Activated naive CD4-positive, alpha-beta T cell treated with anti-CD3 and anti-CD28 coated beads for 36 hours (primary cell): ENCODE measurements around the gene DUSP22. TPM values are rescaled to one million over a fixed set of nuclear protein-coding genes. Genes with fewer than 3 reads are reported as not detected.

Experiments used
- CTCF ChIA-PET: fragments of 350-600 bp; sonication (Branson Sonifier 250); formaldehyde crosslinking; loops from one replicate; lab custom pipeline; 2021; ENCODE audit warnings: antibody characterized with exemption; lab: Charles Lee
- DNase-seq: peaks from one replicate; pipeline ENCODE4 v3.0.0-alpha.2; 2020
- H3K27ac Mint-ChIP-seq: one replicate; pipeline ENCODE4 v1.8.0; 2021; ENCODE audit warnings: mild to moderate bottlenecking, mixed read lengths
- H3K27me3 Mint-ChIP-seq: one replicate; pipeline ENCODE4 v1.8.0; 2021; ENCODE audit warnings: low read depth, mixed read lengths
- H3K36me3 Mint-ChIP-seq: one replicate; pipeline ENCODE4 v1.8.0; 2021; ENCODE audit warnings: low read depth, mixed read lengths
- H3K4me1 Mint-ChIP-seq: one replicate; pipeline ENCODE4 v1.8.0; 2021; ENCODE audit warnings: low read depth, mixed read lengths
- H3K4me3 Mint-ChIP-seq: one replicate; pipeline ENCODE4 v1.8.0; 2021; ENCODE audit warnings: mild to moderate bottlenecking, moderate library complexity, mixed read lengths
- H3K9me3 Mint-ChIP-seq: one replicate; pipeline ENCODE4 v1.8.0; 2021; ENCODE audit warnings: mixed read lengths
- intact Hi-C: fragments of 100-400 bp; cut with micrococcal nuclease; formaldehyde crosslinking; loops from one replicate; pipeline ENCODE4 v1.15.1; 2023
- total RNA-seq, 2 experiments: library from RNA; stranded (reverse); gene quantifications; one replicate each; pipeline ENCODE4 v1.2.3, GENCODE V29; 2021

The DUSP22 gene
- total RNA-seq, 2 experiments from 2014 or later, result 44.6 to 46.9 TPM

DNA sequence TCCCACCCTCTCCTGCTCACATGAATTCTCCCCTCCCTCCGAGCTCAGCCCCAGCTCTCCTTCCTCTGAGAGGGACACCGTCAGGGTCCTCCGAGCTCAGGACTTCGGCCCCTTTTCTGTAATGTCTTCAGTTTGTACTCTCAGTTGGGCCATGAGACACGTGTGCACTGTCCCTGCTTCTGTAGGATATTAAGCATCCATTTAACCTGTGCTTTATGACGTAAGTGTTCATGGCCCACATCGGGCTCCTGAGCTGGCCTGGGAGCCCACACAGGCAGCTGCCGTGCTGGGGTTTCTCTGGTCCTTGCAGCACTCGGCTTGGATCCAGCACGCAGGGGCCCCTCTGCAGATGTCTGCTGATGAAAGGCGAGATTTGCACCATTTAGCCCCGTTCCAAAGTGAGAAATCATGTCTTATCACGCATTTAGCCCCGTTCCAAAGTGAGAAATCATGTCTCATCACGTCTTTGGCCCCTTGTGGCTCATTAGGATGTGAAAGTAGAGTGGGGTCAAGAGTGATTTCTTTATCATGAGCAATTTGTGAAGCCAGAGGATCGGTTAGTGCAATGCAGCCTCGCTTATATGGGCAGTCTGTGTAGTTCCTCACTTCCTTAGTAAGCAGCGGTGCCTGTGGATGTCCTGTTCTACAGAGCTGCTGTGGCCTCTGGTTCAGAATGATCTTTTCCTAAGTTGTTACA is 25.3 kb downstream of the DUSP22 start:
- Mint-ChIP-seq H3K36me3 (peaks cover 9% of the 10 kb centered on the region), H3K9me3 (no peaks in the 10 kb centered on the region), H3K27me3 (no peaks in the 10 kb centered on the region), H3K4me3 (no peak overlapping the region), H3K27ac (no peak overlapping the region), H3K4me1 (peaks cover 29% of the 10 kb centered on the region)
- CTCF ChIA-PET, result interaction anchor here (0.9 to 1.1 kb wide), 3 partner anchors 10 to 129 kb away, joined by 3 to 4 read pairs (median 3); no protein-coding TSS in a partner anchor
- DNase-seq, result no peak
- intact Hi-C loops, result loop anchor here (2.0 kb wide), 1 partner anchor 25 kb away; the partner anchor contains the start of gene DUSP22

DNA sequence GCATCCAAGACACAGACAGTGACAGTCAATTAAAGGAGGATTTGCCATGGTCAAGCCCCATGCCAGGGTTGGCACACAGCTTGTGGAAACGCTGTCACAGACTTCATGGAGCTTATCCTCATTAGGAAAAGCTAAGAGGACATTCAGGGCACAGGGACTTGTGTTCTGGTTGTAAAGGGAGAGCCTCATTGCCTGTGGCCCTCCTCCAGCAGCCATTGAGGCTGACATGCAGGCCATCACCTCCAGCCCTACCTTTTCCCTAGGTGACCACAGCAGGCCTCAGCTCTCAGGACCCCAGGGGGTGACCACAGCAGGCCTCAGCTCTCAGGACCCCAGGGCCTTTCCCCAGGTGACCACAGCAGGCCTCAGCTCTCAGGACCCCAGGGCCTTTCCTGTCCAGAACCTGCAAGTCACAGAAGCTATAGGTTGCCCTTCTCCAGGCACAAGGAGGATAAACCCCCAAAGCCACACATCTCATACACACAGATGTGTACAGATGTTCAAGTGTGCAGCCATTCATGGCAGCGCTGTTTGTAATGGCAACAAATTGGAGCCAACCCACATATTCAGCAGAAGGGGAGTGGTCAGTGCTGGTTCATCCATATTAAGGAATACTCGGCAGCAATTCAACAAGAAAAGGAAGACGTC is 26.1 kb downstream of the DUSP22 start:
- Mint-ChIP-seq H3K36me3 (peaks cover 6% of the 10 kb centered on the region), H3K27me3 (no peaks in the 10 kb centered on the region), H3K4me1 (peaks cover 26% of the 10 kb centered on the region), H3K4me3 (no peak overlapping the region), H3K27ac (no peak overlapping the region), H3K9me3 (no peaks in the 10 kb centered on the region)
- CTCF ChIA-PET, result interaction anchor here (1.0 kb wide), 1 partner anchor 16 kb away, joined by 3 read pairs; no protein-coding TSS in a partner anchor
- no peak for DNase-seq
- intact Hi-C loops, result no loop called here

DNA sequence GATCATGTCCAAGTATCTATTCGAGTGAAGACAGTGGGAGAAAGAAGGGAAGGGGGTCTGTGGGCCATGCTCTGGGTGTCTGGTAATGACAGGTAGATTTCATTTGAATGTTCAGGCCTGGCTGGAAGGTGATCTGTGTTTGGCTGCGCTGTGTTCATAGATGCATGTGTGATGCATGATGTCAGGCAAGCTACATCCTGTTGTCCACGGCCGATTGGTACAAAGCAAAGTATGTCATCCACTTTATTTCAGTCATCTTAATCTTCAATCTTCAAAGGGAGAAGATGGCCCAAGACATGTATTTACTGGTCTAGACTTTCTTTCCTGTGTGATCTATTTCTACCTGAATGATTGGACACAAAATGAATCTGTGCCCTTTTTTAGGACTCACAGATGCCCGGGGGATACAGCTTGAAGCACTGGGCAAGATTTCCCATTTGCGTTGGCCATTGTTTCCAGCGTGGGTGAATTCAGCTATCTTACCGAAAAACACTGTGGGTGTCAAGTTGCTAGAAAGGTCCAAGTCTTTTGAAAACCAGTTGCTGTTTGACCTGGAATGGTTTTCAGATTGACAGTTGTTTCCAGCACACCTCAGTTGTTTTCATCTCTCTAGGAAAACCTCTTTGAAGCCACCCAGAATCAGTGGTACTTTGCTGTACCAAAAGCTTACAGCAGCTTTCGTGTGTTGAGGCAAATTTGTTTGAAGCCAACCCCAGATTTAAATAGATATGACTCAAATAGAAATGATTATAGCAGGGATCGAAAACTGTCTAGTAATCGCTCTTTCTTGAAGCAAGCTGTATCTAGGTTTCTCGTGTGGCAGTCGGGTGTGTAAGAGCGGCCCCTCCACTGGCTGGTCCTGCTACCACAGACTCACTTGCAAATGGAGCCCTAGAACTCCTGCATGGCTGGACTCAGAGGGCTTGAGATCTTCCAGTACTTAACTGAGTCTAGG is 27.2 kb downstream of the DUSP22 start:
- Mint-ChIP-seq H3K27ac (no peak overlapping the region), H3K4me3 (no peak overlapping the region), H3K4me1 (peaks cover 26% of the 10 kb centered on the region), H3K9me3 (no peaks in the 10 kb centered on the region), H3K27me3 (no peaks in the 10 kb centered on the region), H3K36me3 (peaks cover 6% of the 10 kb centered on the region)
- no peak for DNase-seq
- CTCF ChIA-PET, result no interaction called here
- intact Hi-C loops, result no loop called here

DNA sequence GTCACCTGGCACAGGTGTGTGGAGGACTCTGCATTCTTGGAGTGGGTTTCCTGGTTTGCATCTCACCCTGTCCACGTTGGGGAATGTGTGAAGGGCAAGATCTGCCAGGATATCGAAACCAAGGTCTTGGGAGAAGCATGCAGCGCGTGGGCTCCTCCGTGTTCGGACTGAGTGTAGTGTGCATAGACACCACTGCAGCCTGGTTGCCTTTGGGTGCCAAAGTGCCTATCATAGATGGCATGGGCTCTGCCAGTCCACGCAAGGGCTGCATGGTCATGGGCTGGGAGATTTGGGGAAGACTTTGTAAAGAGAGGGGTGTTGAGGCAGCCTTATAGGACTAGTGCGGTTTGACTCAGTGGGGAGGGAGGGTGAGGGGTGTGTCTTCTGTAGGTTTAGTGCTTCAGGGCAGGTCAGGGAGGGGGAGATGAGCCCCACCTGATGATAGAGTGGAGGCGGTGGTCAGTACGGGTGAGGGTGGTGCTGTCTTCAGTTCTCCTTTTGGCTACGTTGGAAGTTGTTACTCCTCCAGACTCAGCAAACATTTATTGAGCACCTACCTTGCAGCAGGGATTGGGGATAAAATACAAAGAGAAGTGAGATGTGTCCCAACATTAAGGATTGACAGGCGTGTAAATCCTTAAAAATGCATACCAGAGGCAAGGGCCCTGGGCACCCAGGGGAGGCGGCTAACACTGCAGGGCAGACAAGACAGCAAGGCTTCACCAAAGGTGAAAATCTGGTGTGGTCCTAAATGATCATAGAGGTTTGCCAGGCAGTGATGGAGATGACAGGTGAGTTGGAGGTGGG is 28.3 kb downstream of the DUSP22 start:
- no peaks in the 10 kb centered on the region for H3K27me3 Mint-ChIP-seq
- intact Hi-C loops, result no loop called here
- no peak for DNase-seq
- CTCF ChIA-PET, result interaction anchor here (1.0 kb wide), 1 partner anchor 132 kb away, joined by 3 read pairs; no protein-coding TSS in a partner anchor
- H3K4me3 Mint-ChIP-seq, result no peak overlapping the region
- H3K36me3 Mint-ChIP-seq, result peaks cover 5% of the 10 kb centered on the region
- peaks cover 24% of the 10 kb centered on the region for H3K4me1 Mint-ChIP-seq
- no peak overlapping the region for H3K27ac Mint-ChIP-seq
- H3K9me3 Mint-ChIP-seq, result no peaks in the 10 kb centered on the region

DNA sequence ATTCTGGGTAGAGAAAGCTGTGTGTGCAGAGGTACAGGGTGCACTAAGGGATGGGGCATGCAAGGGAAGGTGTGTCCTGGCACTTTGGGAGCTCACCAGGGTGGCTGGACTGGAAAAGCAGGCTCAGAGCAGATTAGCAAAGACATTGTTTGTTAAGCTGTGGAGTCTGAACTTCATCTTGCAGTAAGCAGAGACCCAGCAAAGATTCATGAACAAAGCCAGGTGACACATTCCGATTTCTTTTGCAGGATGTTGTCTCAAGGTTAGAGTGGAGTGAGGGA is 28.8 kb downstream of the DUSP22 start:
- intact Hi-C loops, result no loop called here
- Mint-ChIP-seq H3K4me1 (peaks cover 19% of the 10 kb centered on the region), H3K4me3 (no peak overlapping the region), H3K36me3 (peaks cover 4% of the 10 kb centered on the region), H3K27me3 (no peaks in the 10 kb centered on the region), H3K27ac (no peak overlapping the region), H3K9me3 (no peaks in the 10 kb centered on the region)
- CTCF ChIA-PET, result interaction anchor here (1.0 kb wide), 1 partner anchor 133 kb away, joined by 3 read pairs; no protein-coding TSS in a partner anchor
- DNase-seq, result no peak

DNA sequence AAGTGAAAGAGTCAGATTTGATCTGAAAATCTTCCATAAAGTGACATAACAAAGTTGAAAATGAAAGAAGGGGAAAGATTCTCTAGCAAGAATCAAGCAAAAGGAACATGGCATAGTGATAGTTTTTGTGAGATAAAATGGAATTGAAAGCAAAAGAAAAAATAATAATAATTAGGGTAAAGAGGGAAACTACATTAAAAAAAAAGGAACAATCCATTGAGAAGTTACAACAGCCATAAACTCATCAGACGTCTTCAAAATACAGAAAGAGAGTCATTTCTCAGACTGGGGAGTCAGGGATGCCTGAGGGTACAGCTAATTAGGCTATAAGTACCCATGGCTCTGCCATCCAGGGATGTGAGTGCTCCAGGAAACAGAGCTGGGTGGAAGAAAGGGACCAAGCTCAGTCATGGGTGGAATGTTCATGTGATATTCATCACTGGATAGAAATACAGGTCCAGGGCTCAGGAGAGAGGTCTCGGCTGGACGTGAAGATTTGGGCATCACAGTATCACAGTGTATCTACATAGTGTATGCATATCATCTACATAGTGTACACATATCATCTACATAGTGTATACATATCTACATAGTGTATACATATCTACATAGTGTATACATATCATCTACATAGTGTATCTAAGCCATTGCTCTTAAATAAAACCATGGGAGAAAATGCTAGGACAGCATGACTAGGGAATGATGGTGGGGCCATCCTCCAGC is 29.4 kb downstream of the DUSP22 start:
- intact Hi-C loops, result no loop called here

DNA sequence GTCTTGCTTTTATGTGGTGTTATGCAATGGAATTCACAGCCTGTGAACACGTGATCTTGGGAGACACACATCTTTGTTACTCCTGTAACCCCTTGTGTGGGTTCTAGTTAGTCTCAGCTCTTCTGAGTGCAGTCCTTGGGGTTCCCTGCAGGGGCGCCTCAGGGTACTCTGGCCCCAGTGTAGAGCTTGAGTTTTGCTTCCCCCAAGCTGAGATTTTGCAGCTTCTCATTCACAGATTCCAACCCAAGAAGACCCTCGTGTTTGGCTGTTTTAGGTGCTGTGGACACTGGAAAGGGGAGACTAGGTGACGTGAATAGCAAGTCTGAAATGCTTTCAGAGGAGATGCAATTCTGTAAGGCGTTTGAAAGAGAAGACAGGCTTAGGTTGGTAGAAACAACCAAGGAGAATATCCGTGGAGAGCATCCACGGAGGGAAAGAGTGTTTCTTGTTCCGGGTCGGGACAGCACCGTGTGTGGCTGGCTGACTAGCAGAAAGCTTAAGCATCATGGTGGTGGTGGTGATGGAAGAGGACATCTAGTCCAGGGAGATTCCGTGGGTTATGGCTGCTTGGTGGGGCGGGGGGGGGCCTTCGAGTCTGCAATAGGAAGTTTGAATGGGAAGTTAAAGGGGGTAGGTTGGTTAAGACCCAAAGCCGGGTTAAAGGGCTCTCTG is 30.1 kb downstream of the DUSP22 start:
- no peak for DNase-seq
- Mint-ChIP-seq H3K27ac (no peak overlapping the region), H3K36me3 (peaks cover 6% of the 10 kb centered on the region), H3K27me3 (no peaks in the 10 kb centered on the region), H3K4me3 (no peak overlapping the region), H3K4me1 (peaks cover 6% of the 10 kb centered on the region), H3K9me3 (no peaks in the 10 kb centered on the region)
- CTCF ChIA-PET, result interaction anchor here (0.6 to 1.2 kb wide), 4 partner anchors 13 to 231 kb away, joined by 3 to 6 read pairs (median 5); no protein-coding TSS in a partner anchor
- intact Hi-C loops, result no loop called here

More for the DNA sequence above, 29.4 kb downstream of the DUSP22 start:
- Mint-ChIP-seq H3K36me3 (peaks cover 6% of the 10 kb centered on the region), H3K9me3 (no peaks in the 10 kb centered on the region), H3K4me3 (no peak overlapping the region), H3K27me3 (no peaks in the 10 kb centered on the region), H3K27ac (no peak overlapping the region), H3K4me1 (peaks cover 13% of the 10 kb centered on the region)
- no peak for DNase-seq
- CTCF ChIA-PET, result interaction anchor here (0.6 to 1.2 kb wide), 4 partner anchors 13 to 232 kb away, joined by 3 to 5 read pairs (median 4); no protein-coding TSS in a partner anchor

DNA sequence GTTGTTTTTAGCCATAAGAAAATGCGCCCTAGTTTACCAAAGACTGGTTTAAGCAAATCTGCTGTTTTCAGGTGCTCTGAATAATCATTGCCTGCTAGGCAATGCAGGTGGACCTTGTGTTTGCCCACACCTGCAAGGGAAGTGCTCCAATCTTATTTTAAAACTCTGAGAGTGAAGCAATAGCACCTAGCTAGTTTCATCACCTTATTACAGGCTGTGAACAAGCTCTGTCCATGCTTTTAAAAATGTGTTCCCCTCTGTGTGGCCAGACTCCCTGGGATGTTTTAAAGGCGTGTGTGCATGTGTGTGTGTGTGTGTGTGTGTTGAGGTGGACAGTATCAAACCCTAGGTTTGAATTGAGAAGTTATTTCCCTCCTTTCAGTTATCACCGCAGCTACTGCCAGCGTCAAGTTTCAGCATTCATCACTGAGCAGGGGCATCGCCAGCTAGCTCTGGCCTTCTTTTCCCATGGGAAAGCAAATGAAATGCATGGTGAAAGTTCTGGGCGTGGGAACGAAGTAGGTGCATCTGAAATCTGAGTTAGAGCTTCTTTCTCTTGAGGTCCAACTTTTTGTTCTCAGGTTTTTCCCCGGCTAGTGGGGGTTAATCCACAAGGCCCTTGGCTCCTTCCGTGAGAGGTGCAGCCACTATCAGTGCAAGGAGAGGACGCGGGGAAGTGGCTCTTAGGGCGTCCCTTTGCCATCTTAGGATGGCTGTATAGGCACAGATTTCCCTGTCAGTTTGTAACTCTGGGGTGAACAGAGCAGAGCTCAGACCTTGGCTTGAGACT is 30.8 kb downstream of the DUSP22 start:
- Mint-ChIP-seq H3K36me3 (peaks cover 6% of the 10 kb centered on the region), H3K27me3 (no peaks in the 10 kb centered on the region), H3K27ac (no peak overlapping the region), H3K4me3 (no peak overlapping the region), H3K4me1 (no peaks in the 10 kb centered on the region), H3K9me3 (no peaks in the 10 kb centered on the region)
- no peak for DNase-seq
- intact Hi-C loops, result no loop called here
- CTCF ChIA-PET, result interaction anchor here (1.0 to 1.2 kb wide), 2 partner anchors 14 to 134 kb away, joined by 3 to 6 read pairs; no protein-coding TSS in a partner anchor

DNA sequence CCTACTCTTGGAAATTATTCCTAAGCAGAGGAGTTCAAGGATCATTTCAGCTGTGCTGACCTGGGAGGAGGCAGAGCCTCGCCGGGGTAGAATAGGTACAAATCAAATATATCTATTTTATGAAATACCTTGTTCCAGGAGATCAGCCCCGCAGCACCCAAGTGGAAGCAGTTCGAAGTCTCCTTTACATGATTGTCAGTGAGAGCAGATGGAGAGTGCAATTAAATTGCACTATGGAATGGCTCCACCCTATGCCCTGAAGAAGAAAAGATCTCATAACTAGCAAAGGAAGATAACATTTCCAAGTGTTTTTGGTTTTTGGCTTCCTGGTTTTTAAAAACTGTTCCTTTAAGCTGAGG is 31.4 kb downstream of the DUSP22 start:
- H3K27me3 Mint-ChIP-seq, result no peaks in the 10 kb centered on the region
- H3K36me3 Mint-ChIP-seq, result peaks cover 4% of the 10 kb centered on the region
- intact Hi-C loops, result no loop called here
- CTCF ChIA-PET, result interaction anchor here (0.9 kb wide), 1 partner anchor 21 kb away, joined by 3 read pairs; no protein-coding TSS in a partner anchor
- H3K4me1 Mint-ChIP-seq, result no peaks in the 10 kb centered on the region
- H3K4me3 Mint-ChIP-seq, result no peak overlapping the region
- no peak overlapping the region for H3K27ac Mint-ChIP-seq
- no peaks in the 10 kb centered on the region for H3K9me3 Mint-ChIP-seq
- no peak for DNase-seq

DNA sequence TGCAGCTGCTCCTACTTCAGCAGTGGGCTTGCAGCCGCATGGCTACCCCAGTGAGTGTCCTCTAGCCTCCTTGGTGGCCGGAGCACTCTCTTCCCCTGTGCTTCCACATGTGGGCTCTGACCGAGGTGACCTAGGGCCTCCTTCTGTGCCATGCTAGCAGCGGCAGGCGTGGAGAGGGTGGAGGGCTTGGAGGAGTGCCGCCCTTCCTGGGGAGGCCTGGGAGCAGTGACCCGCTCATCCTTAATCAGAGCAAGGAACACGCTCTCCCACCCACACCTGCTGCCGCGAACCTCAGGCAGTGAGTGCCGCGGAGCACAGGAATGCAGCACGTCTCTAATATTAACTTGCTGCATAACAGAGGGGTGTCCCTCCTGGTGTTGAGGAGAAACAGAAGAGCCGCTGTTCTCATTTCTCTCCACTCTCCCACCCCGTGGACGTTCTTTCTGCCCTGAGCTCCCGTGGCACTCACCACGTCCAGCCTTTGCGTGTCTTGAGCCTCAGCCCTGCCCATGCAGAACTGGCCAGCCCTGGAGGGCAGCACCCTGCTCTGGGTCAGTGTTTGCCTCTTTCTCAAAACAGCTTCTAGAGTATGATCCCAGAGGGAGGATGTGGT is 31.9 kb downstream of the DUSP22 start:
- CTCF ChIA-PET, result interaction anchor here (0.9 kb wide), 1 partner anchor 20 kb away, joined by 3 read pairs; no protein-coding TSS in a partner anchor
- H3K9me3 Mint-ChIP-seq, result no peaks in the 10 kb centered on the region
- H3K4me1 Mint-ChIP-seq, result no peaks in the 10 kb centered on the region
- DNase-seq, result no peak
- intact Hi-C loops, result no loop called here
- H3K27me3 Mint-ChIP-seq, result no peaks in the 10 kb centered on the region
- H3K36me3 Mint-ChIP-seq, result peaks cover 2% of the 10 kb centered on the region
- no peak overlapping the region for H3K4me3 Mint-ChIP-seq
- no peak overlapping the region for H3K27ac Mint-ChIP-seq
